GM21717 (cell line): ENCODE measurements around the gene UBASH3A.

Experiments
- ATAC-seq: cut with Tn5 transposase; IDR thresholded peaks from one replicate; pipeline ENCODE4 v1.9.1; 2021; ENCODE audit warnings: mild to moderate bottlenecking, moderate library complexity; ENCODE audit not compliant: unreplicated experiment

Gene UBASH3A

DNA sequence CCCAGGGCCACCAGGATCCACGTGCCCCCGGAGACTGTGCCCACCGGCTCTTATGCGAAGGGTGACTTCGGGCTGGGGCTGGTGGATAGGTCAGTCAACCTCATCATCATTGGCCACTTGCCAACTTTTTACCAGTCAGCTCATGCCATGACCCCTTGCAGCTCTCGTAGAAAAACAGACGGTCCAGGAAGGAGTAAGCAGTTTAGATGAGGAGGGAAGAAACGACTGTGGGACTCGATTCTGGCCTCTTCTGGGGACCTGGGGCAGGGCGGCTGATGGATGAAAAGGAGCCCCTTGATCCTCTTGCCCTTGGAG, 41.0 kb downstream of the UBASH3A start:
- ATAC-seq, result no peak

DNA sequence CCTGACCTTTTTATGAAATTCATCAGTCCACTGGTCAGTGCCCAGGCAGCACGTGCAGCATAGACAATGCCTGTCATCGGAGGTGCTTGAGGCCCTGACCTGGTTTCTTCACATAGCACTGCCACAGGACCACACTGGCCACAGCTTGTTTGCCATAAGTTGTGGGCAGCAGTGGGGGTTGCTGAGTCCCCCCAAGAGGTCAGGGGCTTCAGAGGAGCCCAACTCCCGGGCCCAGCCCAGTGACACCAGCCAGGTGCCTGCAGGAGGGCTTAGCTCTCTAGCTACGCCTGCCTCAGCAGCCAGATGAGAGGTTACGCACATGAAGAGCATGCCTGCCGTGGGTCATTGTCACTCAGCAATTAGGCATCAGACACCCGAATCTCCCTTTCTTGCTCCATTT, 41.6 kb downstream of the UBASH3A start:
- ATAC-seq, result no peak

DNA sequence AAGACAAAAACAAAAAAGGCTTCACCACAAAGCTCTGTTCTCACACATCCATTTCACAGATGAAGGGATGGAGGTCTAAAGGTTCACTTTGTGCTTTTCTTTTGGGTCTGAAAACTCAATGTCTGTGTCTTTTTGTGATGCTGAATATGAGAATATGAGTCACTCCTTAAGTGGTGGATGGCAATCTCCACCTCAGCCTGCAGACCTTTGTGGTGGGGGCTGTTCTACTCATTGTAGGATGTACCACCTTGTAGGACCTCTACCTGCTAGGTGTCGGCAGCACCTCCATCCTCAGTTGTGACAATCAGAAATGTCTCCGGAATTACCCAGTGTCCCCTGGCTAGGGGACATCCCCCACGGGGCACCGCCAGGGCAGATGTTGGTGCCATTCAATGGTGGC, 42.8 kb downstream of the UBASH3A start:
- ATAC-seq, result no peak

DNA sequence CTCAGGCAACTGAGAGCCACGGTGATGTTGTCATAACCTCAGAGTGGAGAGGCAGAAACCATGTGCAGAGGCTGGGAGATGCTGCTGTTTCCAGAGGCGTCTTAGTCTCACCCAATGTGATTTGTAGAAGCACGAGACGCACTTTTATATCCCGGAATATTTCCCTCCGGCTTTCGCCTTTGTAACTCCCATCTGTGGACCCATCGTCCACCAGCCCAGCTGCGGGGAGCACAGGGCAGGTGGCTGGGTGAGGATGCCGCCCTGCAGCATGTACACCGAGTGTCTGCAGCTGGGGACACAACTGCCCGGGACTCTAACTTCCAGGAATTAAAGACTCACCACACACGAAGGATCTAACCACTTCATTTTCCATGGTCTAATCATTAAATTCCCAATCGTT, 43.5 kb downstream of the UBASH3A start:
- no peak for ATAC-seq

DNA sequence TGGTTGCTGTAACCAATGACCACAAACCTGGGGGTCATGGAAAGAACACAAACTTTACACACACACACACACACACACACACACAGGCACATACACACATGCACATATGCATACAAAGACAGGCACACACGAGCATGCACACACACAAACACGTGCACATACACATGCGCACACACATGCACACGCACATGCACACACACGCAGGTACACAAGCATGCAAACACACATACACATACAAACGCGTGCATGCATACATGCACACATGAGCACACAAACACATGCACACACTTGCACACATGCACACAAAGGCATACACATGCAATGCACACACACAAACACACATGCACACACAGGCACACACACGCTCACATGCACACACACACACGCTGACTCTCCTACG, 44.0 kb downstream of the UBASH3A start:
- no peak for ATAC-seq

DNA sequence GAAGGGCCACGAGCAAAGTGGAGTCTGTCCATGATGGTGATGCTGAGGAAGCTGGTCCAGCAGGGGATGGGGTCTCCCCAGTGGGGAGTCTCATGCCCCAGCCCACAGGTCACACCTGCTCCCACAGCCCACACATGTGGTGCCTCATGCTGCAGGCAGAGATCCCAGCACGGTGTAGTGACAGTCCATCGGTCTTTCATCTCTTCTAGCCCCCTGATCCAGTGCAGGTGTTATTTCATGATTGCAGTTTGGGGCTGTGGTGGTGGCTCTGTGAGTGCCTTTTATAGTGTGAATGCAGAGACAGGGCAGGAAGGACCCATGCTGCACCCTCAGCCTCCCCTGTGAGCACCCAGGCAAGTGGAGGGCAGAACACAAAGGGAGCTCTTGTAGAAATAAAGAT, 45.0 kb downstream of the UBASH3A start:
- ATAC-seq, result no peak

DNA sequence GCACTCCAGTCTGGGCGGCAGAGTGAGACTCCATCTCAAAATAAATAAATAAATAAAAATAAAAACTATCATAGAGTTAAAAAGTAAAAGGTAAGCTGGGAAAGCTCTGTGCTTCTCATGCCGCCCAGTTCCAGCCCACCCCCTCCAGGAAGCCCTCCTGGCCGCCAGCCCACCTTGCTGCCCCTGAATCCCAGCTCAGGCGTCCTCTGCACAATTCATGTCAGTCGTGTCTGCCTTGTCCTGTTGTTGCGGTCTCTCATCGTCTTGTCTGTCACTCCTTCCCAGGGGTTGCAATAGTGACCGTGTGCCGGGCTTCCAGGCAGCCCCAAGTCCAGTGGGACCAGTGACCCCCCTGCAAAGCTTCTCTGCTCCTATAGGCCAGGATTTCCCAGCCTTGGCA, 48.2 kb downstream of the UBASH3A start:
- ATAC-seq, result no peak

DNA sequence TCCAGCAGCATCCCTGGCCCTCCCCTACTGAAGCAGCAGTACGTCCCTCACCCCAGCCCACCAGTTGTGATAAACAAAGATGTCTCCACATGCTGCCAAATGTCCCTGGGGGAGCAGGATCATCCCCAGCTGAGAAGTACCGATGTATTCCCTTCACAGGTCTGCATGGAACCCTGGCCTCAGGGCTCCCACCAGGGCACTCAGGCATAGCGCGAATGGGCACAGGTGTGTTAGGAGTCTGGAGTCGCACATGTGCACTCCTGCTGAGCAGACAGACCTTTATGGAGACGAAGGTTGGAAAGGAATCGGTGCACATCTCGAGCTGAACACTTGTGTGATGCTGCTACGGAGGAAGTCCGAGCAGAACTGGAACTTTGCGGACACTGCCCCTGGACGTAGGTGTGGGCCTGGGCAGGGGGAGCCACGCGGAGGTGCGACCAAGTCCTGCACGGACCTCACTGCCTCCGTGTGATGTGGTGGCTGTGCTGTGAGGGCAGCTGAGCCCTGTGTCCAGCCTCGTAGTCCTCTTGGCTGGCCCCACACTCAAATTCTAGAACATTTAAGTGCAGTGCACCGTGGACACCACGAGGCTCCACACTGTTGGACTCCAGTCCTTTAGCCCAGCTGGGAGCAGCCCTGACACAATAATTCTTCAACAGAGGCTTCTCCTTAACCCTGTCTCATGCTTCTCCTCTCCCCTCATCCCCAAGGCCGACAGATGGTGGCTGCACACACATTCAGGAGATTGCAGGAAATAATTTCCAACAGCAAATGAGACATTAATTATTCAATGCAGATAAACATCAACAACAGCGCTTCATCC, 48.9 kb downstream of the UBASH3A start:
- no peak for ATAC-seq

DNA sequence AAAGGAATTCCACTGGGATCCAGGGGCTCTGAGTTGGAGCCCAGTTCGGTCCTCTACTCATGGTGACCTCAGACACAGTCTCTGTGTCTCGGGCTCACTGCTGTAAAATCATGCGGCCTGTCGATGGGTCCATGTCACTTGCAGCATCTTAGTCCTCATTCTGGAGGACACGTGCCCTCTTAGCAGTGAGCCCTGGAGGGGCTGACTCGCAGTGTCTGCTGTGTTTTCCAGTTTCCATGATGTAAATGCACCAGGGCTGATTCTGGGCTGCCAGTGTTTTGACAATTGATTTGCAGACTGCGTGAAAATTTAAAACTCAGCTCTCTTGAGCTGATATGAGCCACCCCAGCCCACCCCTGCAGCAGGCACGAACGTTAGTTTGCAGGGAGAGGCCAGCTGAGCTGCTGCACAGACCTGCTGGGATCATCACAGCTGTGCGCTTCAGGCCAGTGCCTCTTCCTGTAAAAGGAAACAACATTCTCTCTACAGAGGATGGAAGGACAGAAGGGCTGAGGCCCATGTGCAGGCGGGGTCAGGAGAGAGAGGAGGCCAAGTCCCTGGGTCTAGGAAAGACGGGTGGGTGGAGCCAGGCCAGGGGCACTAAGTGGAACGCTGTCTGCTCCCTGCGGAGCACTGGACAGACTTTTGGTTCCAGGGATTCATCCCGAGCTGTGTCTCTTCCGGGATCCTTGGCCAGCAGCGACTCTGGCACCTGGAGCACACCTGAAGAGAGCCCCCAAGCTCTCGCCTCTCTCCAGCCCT, 49.7 kb downstream of the UBASH3A start:
- ATAC-seq, result no peak

DNA sequence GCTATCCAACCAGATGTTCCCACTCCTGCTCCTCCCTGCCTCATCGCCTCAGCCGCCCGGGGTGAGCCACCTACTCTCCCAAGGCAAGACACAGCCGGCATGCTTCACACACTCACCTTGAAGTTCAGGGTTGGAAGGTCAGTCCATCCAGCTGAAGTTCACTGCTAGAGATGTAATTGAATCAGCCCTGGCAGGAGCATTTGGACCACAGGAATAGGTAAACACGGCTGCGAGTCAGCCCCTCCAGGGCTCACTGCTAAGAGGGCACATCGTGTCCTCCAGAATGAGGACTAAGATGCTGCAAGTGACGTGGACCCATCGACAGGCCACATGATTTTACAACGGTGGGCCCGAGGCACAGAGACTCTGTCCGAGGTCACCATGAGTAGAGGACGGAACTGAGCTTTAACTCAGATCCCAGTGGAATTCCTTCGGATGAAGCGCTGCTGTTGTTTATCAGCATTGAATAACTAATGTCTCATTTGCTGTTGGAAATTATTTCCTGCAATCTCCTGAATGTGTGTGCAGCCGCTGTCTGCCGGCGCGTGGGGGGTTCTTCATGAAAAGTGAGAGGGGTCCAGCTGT, 50.4 kb downstream of the UBASH3A start:
- ATAC-seq, result no peak

DNA sequence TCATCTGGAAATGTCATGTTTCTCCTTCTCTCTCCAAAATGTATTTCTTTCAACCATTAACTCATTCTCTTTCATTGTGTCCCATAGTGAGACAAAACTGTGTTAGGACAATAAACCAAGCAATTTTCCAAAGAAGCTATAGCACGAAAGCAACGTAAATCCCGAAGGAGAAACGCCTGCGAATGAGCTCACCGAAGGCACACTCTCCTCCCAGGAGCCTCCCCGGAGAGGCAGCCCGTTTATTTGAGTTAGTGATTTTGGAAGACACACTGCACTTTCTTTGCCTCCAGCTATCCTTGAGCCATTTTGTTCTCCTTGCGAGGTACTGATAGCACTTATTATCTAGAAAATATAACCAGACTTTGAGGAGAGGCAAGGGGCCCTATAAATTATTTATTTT, 51.1 kb downstream of the UBASH3A start:
- no peak for ATAC-seq

DNA sequence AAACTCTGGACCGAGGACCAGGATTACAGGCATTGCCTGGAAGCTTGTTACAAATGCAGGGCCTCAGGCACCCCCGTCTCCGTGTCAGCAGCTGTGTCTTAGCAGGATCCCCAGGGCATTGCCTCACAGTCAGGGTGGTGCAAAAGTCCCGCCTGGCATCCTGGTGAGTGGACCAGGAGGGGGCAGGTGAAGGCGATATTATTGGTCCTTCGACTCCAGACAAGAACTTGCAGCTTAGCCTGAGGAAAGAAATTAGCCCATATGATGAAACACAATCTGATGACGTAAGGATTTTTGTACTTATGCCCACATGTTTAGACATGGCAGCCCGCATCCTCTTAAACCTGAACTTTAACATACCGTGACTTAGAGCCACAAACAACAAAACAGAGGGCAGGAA, 51.5 kb downstream of the UBASH3A start:
- ATAC-seq, result no peak

DNA sequence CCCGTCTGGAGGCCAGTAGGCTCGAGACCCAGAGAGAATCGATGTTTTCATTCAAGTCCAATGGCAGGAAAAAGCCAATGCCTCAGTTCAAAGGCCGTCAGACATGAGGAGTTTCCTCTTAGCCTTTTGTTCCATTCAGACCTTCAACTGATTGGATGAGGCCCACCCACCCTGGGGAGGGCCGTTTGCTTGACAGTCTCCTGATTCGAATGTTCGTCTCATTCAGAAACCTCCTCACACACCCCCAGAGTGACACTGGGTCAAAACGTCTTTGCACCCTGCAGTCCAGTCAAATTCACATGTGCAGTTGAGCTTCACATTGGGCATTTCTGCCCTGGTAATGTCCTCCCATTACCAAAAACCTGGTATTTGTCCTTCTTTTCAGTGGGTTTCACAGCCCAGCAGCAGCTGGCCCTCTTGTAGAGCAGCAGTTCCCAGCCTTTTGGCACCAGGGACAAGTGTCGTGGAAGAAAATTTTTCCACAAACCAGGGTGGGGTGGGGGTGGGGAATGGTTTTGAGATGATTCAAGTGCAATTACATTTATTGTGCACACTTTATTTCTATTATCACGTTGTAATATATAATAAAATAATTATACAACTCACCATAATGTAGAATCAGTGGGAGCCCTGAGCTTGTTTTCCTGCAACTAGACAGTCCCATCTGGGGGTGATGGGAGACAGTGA, 52.2 kb downstream of the UBASH3A start:
- ATAC-seq, result no peak

DNA sequence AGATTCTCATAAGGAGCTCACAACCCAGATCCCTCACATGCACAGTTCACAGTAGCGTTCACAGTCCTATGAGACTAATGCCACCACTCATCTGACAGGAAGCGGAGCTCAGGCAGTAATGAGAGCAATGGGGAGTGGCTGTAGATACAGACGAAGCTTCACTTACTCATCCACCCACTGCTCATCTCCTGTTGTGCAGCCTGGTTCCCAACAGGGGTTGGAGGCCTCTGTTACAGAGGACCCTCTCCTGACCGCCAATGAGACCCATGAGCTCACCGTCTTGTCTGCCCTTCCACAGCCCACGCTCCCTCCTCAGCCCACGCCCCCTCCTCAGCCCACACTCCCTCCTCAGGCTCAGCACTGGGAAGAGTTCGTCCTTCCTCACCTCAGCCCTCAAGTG, 52.8 kb downstream of the UBASH3A start:
- ATAC-seq, result no peak

DNA sequence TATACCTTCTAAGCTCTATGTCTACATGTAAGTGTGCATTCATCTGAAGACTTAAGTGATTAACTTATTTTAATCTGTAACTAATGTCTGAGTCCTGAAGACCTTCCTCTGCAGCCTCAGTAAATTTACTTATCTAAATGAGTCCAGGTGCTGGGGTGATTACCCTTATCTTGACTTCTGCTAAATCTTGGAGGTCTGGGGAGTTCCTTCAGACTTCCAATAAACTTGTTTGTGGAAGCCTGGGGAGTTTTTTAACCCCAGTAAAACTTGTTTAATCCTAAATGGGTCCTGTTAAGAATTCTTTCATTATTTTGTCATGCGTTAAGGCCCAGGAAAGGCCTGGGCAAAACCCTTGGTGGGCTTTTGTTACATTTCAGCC, 55.4 kb downstream of the UBASH3A start:
- ATAC-seq, result no peak

DNA sequence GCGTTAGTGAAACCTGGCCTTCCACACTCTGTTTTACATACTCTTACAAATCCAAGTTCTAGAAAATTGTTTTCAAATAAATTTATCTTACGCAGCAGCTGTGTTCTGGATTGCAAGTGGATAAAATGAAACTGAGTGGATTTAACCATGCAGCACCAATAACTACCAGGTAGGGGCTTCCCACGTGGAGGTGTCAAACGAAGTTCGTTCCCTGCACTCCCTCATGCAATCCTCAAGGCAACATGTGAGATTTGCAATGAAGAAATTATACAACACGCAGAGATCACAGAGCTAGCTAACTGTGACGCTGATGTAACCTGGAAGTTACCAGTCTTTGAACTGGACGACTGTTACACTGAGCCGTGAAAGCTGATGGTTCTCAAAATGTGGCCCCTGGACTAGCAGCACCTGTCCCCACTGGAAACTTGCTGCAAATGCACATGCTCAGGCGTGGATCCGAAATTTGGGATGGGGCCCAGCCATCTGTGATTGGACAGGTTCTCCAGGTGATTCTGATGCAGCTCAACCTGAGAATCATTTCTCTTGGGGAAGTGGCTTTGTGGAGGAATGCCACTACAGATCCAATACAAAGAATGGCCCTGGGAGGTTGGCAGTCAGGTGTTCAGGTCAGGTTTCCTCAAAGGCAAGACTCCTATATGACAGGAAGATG, 56.0 kb downstream of the UBASH3A start:
- ATAC-seq, result no peak

DNA sequence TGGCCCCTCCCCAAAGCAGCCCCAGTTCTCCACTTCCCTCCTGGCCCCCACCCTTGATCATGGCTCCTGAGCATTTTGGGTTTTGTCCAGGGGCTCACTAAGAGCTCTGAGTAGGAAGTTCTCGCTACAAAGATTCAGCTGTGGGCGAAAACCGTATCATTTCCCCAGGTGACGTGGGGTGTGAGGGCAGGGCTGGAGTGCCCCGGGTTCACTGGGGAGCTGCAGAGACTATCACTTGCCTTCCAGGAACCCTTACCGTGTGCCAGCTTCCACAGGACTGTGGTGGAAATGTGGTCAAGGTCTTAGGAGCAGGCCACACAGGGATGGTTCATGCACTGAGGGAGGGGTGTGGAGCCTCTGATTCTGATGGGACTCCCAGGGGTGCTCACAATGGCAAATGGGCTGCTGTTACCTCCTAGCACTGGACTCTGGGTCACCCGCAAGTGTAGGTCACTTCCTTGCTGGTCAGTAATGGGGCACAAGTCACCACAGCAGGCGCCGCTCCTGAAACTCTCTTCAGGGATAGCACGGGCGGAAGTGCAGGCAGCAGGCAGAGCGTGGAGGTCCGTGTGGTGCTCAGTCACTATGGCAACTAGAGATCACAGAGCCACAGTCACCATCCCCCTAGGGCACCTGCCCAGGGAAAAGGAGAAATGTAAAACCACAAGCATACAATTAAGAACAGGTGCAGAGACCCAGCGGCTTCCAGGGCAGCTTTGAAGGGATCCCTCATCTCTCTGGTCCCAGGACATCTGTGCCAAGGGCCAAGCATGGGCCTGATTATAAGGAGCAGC, 56.9 kb downstream of the UBASH3A start:
- ATAC-seq, result peak; percentile 54

DNA sequence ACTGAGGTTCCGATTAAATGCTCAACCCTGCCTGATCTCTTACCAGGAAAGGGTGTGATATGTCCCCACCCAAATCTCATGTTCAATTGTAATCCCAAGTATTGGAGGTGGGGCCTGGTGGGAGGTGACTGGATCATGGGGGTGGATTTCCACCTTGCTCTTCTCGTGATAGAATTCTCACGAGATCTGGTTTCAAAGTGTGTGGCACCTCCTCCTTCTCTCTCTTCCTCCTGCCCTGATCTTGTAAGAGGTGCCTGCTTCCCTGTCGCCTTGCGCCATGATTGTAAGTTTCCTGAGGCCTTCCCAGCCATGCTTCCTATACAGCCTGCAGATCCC, 57.5 kb downstream of the UBASH3A start:
- no peak for ATAC-seq

DNA sequence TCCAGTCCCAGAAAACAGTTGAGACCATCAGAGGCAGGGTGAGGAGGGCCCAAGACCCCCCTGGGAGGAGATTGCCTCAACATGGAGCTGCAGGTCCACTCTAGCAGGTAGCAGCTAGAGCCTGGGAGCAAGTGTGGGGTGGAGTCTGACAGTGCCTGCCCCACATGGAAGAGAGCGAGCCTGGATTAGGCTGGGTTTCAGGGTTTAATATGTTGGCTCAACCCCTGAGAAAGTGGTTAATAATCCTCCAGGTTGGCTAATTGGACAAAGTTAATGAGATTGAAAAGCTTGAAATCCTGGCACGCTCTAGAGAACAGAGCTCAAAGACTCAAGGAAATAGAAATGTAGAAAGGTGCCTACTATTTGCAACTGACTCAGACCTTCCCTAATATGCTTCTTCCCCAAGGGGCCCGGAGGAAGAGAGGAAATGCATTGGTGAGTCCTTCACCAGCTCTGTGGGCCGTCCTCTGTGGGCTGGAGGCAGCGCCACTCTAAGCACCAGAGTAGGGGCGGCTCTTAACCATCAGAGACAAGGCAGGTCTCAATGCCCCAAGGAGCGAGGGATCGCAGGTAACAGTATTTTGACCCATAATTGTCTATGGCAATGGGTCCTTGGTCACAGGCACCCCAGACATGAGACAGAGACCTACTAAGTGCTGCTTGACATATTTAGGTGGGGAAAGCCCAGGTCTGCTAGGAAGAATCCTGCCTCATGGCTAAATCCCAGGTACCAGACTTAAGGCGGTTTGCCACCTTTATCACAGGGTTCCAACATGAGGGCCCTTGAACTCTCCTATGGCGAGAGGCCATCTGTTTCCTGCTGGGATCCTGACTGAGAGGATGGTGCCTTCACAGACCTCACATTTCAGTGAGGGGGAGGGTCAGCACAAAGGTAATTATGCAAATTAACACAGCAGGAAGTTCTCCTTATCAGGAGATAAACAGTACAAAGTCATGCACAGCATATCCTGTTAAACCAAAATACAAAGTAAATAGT, 58.5 kb downstream of the UBASH3A start:
- no peak for ATAC-seq
